HG02610 (cell line): ENCODE results near the gene UBE2G2.

Experiments
- ATAC-seq: cut with Tn5 transposase; IDR thresholded peaks from one replicate; pipeline ENCODE4 v1.9.1; 2021; ENCODE audit warnings: mild to moderate bottlenecking, moderate library complexity; ENCODE audit not compliant: unreplicated experiment

Gene UBE2G2

DNA sequence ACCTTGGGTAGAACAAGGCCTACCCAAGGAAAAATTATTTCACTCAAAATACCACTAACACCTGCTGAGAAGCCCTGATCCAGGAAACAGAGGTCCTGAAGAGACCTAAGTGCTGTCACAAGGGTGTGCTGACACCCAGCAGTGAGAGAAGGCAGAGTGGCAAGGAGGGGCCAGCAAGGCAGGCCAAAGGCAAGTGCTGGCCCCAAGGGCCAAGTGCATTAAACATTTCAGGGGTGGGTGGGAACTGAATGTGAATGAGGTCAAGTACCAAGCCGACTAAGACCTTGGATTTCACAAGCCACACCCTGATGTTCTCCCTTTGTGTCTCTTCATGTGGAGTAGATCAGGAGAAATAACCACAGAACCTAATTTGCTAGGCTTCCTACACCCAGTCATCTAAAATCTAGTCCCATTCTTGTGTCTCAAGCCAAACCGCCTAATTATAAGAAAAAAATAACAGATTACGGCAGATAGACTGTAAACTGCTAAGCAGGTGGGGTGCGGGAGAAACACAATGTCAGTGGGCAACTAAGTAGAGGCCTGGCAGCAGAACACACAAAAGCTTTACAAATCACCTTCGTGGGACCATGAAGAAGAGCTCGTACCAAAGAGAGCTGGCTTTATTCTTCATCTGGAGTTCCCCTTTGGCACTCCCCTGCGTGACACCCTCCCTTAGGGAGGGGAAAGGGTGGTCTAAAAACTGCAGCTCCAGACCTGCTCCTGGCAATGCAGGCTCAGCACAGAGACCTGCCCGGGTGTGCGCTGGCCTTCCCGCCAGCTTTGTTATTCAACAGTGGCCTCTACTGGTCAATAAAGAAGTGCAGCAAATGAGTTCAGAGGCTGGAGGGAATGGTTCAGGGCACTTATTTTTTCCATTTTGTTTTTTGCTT lies 8.7 kb downstream of the UBE2G2 start:
- ATAC-seq: peak; percentile 64

DNA sequence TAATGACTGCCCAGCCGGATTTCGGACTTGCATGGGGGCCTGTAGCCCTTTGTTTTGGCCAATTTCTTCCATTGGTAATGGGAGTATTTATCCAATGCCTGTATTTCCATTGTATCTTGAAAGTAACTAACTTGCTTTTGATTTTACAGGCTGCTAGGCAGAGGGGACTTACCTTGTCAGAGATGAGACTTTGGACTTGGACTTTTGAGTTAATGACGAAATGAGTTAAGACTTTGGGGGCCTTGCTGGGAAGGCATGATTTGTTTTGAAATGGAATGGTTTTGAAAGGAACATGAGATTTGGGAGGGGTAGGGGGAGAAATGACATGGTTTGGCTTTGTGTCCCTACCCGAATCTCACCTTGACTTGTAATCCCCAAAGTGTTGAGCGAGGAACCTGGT lies 9.6 kb downstream of the UBE2G2 start:
- no peak for ATAC-seq

DNA sequence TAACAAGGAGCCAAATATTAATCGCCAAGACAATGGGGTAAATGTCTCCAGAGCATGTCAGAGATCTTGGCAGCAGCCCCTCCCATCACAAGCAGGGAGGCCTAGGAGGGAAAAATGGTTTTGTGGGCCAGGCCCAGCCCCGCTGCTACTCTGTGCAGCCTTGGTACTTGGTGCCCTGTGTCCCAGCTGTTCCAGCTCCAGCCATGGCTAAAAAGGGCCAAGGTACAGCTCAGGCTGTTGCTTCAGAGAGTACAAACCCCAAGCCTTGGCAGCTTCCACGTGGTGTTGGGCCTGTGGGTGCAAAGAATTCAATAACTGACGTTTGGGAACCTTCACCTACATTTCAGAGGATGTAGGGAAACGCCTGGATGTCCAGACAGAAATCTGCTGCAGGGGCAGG lies 10.4 kb downstream of the UBE2G2 start:
- no peak for ATAC-seq

DNA sequence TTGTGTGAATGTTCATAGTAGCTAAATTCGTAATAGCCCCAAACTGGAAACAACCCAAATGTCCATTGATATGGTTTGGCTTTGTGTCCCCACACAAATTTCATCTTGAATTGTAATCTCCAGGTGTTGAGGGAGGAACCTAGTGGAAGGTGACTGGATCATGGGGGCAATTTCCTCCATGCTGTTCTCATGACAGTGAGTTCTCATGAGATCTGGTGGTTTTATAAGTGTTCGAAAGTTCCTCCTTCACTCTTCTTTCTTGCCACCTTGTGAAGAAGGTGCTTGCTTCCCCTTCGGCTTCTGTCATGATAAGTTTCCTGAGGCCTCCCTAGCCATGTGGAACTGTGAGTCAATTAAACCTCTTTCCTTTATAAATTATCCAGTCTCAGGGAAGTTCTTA lies 11.3 kb downstream of the UBE2G2 start:
- no peak for ATAC-seq

DNA sequence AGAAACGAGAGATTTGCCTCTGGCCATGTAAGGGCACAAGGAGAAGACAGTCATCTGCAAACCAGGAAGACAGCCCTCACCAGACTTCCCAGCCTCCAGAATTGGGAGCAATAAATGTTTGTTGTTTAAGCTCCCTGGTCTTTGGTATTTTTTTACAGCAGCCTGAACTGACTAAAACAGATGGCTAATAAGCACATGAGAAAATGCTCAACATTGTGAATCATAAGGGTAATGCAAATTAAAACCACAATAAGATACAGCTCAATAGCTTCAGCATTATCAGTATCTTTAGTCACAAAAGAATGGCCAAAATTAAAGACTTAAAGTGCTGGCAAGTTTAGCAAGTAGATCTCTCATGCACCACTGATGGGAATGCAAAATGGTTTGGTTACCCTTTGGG lies 11.7 kb downstream of the UBE2G2 start:
- no peak for ATAC-seq

DNA sequence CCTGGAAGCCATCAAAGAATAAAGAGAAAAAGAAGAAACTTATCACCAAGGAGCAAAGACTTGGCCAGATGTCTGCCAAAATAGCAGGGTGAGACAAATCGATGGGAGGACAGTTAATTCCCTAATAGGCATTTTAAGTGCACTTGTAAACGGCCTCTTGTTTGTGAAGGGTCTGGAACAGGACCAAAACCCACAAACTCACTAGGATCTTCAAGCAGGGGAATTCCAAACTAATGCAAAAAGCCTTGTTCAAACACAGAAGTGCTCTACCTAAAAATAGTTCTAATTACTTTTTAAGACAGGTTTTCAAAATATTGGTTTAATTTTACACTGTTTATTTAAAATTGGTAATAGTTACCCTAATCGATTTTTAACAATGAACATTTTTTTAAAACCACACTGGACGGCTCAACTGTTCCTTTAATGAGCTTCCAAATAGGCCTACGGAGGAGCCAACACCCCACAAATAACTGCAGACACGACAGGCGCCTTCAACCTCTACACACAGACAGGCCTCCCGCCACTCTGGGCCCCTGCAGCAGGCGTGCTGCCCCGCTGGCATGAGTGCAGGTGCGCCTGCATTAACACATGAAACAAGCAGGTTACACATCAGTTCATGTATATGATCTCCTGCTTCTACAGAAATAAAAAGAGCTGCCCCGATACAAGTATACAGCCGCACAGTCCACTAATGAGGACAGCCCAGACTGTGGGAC lies 15.8 kb downstream of the UBE2G2 start:
- ATAC-seq: no peak

DNA sequence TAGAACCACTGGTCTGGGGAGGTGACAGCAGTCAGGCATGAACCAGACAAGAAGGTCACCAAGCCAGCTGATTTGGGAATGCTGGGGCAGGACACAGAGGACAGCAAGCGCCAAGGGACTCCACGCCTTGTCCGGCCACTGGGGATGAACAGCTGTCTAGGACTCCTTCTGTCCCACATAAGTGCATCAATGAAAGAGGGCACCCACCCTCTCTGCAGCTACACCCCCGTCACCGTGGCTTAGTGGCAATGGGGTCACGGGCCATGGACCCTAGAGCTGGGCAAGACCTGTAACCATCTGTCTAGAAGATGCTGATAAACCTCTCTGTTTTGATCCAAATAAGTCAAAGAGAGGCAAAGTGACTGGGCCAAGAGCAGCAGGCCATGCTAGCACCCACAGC lies 16.8 kb downstream of the UBE2G2 start:
- no peak for ATAC-seq

DNA sequence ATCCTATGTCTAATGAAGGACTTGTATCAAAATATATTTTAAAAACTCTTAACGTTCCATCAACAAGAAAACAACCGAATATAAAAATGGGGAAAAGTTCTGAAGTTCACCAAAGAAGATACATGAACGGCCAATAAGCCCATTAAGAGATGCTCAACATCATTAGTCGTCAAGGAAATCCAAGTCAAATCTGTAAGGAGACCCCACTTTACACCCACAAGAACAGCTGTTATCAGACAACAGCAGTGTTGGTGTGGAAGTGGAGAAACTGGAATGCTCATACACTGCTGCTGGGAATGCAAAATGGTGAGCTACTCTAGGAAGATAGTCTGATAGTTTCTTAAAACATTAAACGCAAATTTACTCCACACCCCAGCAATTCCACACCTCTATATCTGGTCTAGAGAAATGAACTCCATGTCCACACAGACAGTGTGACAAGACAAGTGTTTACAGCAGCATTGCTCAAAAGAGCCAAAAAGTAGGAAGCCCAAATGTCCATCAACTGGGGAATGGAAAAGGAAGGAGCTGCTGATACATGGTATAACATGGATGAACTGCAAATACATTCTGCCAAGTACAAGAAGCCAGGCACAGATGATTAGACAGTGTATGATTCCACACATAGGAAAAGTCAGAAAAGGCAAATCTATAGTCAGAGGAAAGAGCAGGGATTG lies 18.5 kb downstream of the UBE2G2 start:
- ATAC-seq: no peak

DNA sequence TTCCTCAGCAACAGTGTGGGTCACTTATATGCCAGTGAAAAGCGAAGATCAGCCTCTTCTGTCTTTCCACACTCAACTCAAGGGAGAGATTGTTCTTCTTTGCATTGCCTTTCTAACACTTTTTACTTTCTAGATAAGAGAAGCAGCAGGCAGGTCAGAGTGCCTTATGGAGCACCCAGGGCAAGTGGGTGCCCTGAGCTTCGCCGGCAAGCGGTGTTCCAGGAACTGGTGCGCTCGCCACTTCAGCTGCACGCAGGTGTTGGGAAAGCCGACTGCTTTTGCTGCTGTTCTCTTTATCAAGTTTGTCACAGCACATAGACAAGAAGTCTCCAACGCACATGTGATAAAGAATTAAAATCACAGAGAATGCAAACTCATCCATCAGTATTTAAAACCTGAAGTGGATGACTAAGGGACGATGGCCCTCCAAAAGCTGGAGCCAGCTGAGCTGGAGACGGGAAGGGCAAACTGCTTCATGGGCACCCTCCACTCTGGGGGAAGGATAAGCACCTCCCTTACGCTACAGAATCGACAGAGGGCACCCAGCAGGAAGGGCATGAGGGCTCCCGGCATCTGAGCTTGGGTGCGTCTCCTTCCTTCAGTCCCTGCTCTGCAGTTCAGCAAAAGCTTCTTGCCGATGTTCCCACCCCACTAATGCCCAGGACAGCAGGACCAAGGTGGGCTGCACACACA lies 20.7 kb downstream of the UBE2G2 start:
- ATAC-seq: no peak

DNA sequence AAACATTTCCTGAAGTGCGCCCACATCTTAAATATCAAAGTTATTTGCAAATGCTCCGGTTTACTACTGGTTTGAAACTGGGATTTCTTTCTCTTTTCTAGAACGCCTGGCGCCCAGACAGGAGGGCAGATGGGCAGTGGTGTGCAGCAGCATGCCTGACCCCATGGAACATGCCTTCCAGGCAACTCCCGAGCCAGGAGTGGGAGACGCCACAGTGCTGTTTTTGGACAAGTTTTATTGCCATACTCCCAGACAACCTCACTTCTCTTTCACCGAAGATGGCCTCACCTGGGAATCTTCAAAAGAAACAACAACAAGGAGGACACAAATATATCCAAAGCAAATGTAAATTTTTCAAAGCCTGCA lies 21.5 kb downstream of the UBE2G2 start:
- ATAC-seq: no peak

DNA sequence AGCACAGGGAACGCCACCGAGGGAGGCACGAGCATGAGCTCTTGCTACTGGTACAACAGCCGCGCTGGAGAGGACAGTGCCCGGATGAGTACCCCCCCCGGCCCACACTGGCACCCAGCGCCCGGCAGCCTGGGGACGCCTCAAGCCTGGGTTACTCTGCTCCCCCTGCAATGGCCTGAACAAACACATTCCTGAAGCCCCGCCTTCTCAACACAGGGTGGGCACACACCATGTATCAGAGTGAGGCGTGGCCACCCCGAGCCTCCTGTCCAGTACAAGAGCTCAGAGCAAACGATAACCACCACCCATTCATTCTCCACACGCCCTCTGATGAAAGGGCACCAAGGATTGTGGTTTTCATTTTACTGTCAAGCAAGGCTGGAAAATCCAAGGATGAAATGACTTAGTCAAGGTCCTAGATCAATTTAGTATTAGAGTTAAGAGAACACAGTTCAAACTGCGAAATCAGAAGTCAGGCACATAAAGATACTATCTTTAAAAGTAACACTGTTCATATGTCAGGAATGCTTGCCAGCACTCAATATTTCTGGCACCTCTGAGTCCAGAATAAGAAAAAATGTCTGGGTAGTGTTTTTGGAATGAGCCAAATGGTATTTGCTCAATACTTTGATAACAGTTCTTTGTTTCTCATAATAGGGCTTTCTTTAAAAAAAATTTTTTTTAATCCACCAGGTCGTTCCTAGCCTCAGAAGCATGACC lies 22.0 kb downstream of the UBE2G2 start:
- no peak for ATAC-seq

DNA sequence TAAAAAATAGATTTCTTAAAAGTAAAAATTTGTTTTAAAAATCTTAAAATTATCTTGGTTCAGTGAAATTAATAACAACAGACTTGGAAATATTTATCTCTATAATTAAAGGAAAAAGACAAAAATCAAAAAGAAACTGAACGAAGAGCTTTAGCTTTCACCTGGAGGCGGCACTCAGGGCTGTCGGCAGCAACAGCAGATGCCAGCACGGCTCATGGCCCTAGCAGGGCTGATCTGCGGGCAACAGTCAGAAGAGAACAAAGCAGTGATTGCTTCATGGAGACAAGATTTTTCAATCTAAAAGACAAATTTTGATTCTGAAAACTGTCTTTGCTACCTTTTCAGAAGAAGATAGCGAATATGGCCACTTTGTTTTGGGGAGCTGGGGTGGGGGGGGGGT lies 22.6 kb downstream of the UBE2G2 start:
- ATAC-seq: no peak

DNA sequence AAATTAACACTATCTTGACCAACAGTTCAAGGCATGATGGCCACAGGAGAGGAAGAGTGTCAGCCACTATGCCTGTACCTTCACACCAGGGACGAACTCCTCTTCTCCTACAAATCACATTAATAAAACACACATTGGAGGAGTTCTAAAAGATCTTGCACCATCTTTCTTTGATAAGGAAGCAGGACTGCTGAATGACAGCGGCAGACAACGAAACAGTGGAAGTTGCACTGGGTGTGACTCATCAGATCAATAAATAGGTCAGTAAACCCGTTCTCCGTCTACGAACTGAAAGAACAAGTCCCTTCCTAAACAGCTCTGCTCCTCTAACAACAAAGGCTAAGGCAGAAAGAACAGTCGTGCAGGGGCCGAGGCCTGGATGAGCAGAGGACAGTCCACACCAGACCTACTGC lies 23.1 kb downstream of the UBE2G2 start:
- no peak for ATAC-seq

DNA sequence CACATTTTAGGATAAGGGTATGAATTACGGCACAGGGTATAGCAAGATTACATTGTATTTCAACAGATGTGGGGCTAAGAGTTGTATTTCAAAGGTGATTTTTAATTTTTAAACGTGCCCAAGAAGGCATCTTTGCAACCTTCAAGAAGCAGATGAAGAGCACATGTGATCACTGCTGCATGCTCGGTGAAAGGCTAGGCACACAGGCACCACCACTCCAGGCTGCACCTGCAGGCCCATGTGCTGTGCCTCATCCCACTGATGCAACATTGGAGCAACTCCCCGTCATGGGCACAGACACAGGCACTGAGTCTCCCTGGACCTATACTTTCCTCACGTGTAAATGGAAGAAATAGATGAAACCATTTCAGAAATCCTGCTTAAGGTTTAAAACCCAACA lies 23.5 kb downstream of the UBE2G2 start:
- ATAC-seq: no peak

DNA sequence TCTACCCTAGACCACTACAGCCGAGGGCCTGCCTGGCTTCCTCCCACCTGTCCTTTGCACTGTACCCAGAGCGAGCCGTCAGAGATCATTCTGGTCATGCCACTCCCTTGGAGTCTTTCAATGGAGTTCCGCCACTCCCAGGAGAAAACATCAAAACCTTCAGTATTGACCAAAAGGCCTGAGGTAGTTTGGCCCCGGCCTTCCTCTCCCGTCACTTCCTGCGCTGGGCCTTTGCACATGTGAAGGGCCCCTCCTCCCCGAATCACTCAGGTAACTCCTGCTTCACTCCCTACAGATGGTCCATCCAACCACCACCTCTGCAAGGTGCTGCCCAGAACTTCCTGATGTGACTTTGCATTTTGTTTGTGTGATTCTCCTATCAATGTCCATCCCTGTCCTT lies 26.6 kb downstream of the UBE2G2 start:
- ATAC-seq: no peak

DNA sequence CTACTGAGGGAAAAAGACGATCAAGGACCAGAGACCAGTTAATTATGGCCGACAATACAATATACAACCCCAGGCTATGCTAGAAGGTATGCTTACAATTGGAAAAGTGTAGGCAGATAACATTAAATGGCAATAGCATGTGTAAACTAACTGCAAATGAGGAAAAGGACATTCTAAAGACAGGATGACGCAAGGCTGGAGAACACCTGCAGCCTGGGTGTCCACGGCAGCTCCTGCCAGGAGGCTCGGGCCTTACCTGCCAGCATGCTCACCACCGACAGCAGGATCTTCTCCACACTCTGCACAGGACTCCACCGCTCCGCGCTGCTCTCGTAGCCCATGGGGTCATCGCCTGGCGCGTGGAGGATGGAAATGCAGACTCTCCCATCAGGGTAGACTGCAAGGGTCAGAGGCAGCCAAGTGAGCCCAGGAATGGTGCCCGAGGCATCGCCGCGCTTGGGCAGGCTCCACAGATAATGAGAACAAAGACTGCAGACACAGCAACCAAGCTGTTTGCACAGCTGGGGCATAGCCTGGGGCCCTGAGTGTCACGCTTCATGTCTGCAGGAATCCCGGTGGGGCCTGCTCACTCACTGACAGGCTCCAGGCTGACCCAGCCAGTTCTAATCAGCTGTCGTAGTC lies 28.2 kb downstream of the UBE2G2 start:
- ATAC-seq: no peak

DNA sequence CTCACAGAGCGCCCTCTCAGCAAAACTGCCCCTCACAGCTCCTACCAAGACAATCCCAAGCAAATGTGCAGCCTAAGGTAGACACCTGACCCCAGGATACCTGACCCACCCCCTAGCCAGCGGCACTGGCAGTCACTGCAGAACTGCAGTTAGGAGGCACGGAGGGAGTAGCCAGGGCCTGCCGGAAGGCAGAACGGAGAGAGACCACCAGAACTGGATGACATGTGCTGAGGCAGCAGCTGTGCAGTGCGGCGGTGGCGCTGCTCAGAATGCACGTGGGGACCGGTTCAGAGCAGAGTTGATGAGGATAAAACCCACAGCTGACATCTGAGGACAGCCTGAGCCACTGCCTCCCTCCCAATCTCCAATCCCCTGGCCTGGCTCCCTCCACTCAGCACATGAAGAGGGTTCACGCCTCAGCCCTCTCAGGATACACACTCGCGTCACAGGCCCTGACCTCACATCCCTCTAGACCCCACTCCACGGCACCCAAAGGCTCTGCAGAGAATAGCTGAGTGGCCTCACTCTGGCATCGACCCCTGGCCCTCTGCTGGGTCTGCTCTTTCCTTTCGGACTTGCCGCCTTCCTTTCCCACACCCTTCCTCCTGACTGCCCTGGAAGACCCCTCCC lies 29.6 kb downstream of the UBE2G2 start:
- no peak for ATAC-seq

DNA sequence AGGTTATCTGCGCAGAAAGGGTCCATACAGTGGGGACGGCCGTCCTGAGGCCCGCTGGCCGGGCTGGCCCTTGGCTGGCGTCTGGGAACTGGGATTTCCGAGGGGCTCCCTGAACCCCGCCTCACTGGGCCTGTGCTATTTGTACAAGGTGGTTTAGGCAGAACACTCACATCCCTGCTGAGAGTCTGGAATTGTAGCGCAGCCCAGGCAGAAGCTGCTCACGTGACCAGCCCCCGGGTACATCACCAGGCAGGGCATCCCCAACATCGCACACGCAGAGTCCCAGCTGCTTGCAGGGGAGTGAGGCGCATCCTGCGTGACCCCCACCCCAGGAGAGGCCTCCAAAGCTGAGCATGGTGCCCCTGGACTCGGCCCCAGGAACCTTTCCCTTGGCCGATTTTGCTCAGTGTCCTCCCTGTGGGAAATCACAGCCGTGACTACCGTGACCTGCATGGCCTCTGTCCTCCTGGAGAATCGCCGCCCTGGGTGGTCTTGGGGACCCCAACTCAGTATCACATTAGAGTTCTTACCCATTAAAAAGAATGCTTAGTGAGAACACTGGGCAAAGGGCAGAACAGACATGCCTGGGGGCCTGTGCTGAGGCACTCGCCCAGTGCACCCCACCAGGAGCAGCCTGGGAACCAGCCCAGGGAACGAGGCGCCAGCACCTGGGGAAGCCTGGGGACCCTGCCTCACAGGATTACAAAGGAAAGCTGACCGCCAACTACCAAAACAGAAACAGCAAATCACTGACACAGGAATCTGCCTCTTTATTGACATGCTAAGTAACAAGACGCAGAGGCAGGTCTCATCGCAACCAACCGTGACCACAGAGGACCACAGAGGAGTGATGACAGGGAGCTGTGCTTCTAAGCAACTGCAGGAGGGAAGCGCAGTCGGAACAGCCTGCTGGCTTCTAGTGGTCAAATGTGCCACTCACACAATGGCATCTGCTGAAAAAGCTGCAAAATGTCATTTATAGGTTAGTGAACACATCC lies 33.5 kb downstream of the UBE2G2 start:
- ATAC-seq: no peak
